OCI-LY7 (cell line): ENCODE results near the gene GLO1.

Experiments used
- EZH2phosphoT487 ChIP-seq: fragments of 200-600 bp; sonication (generic); IDR thresholded peaks from 2 replicates; pipeline ENCODE4 v1.6.1; 2018; ENCODE audit warnings: low read depth, borderline replicate concordance, mild to moderate bottlenecking, mixed run types, antibody characterized with exemption, low read length, moderate library complexity, mixed read lengths
- TF ChIP-seq, protein P1 (sequence below): fragments of 200-600 bp; sonication (generic); conservative IDR thresholded peaks from 2 replicates; pipeline ENCODE4 v1.5.1; 2014; ENCODE audit warnings: mild to moderate bottlenecking, antibody characterized with exemption, low read length, moderate library complexity, mixed read lengths

DNA sequence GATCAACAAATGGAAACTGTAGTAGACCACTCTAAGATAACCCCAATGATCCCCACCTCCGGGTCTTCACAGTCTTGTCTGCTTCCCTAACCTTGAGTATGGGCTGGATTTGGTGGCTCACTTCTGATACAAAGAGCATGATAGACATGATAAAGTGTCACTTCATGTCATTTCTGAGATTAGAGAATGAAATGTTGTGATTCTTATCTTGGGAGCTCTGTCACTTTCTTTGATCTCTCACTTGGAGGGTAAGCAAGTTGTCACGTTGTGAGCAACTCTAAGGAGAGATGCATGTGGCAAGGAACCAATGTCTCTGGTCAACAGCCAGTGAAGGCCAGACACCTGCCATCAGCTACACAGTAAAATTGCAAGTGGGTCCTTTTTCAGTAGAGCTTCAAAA, 3.0 kb upstream of the GLO1 start:
- TF ChIP-seq, protein P1, sequence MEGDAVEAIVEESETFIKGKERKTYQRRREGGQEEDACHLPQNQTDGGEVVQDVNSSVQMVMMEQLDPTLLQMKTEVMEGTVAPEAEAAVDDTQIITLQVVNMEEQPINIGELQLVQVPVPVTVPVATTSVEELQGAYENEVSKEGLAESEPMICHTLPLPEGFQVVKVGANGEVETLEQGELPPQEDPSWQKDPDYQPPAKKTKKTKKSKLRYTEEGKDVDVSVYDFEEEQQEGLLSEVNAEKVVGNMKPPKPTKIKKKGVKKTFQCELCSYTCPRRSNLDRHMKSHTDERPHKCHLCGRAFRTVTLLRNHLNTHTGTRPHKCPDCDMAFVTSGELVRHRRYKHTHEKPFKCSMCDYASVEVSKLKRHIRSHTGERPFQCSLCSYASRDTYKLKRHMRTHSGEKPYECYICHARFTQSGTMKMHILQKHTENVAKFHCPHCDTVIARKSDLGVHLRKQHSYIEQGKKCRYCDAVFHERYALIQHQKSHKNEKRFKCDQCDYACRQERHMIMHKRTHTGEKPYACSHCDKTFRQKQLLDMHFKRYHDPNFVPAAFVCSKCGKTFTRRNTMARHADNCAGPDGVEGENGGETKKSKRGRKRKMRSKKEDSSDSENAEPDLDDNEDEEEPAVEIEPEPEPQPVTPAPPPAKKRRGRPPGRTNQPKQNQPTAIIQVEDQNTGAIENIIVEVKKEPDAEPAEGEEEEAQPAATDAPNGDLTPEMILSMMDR: no peak
- TF ChIP-seq EZH2phosphoT487: no peak
